ENCODE results near the gene FAM229A. TPM values are rescaled to one million over a fixed set of nuclear protein-coding genes. Genes with fewer than 3 reads are reported as not detected.
A peak's percentile ranks its signal among the peaks of the same experiment; 100 is the strongest.

Gene FAM229A
- total RNA-seq (0.77 and 0.99 TPM in 2 replicates), polyA plus RNA-seq (0.53 and 0.77 TPM in 2 replicates), polyA minus RNA-seq (ENCODE audit: low replicate concordance) (0.37 and 1.2 TPM in 2 replicates)
- polyA plus RNA-seq (2012), result 0.59 and 0.65 TPM in 2 replicates

GRCh38 chr1:32362474-32363313 lies at the start of gene FAM229A, which contains the start of gene TSSK3:
Gene FAM229A, minus strand, starts transcription at chr1:32362485. Its CDS starts 394 bp downstream, at chr1:32362091.
Gene TSSK3, plus strand, starts transcription at chr1:32362539. Its CDS starts 163 bp downstream, at chr1:32362702.
- no peaks in the 10 kb centered on the region for H3K9me3 ChIP-seq (ENCODE audit: control insufficient read depth, insufficient read depth, low read depth, low read length)
- H3K4me1 ChIP-seq (ENCODE audit: control insufficient read depth, extremely low read depth, insufficient read depth, low read length), result peaks cover 2% of the 10 kb centered on the region
- H2AFZ ChIP-seq (ENCODE audit: low read length), result no peak within 1 kb of the TSS
- no peaks in the 10 kb centered on the region for H4K20me1 ChIP-seq (ENCODE audit: control insufficient read depth, extremely low read depth, insufficient read depth, low read length)
- no peaks in the 10 kb centered on the region for H3K27me3 ChIP-seq (ENCODE audit: control insufficient read depth, insufficient read depth, low read length)
- H3K36me3 ChIP-seq (ENCODE audit: control insufficient read depth, insufficient read depth, low read length), result peaks cover 12% of the 10 kb centered on the region
- TF ChIP-seq CTCF (conservative IDR thresholded peaks at IDR 0.05 in 1 of 2, IDR thresholded peaks at IDR 0.05 in 1 of 2; ENCODE audit: low read depth in 1 of 2, low read length in 2 of 2) (no peak), EZH2 (IDR thresholded peaks at IDR 0.05; ENCODE audit: low read length, missing control alignments) (no peak)
- peak within 1 kb of the TSS; percentile 28 for H3K9ac ChIP-seq (ENCODE audit: insufficient read depth, low read length)
- no peak within 1 kb of the TSS for H3K27ac ChIP-seq (ENCODE audit: insufficient read depth, low read length)
- H3K79me2 ChIP-seq (ENCODE audit: control insufficient read depth, insufficient read depth, low read length), result no peaks in the 10 kb centered on the region
- peak within 1 kb of the TSS; percentile 70 for H3K4me2 ChIP-seq (ENCODE audit: extremely low read depth, insufficient read depth, low read length)
- peak within 1 kb of the TSS in 2 of 4 experiments; percentile 25 to 48 for H3K4me3 ChIP-seq (replicated peaks in 1 of 4; ENCODE audit: control extremely low read depth in 1 of 4, insufficient read depth in 1 of 4, low read depth in 3 of 4, low read length in 4 of 4)
- DNase-seq (ENCODE audit: low read depth in 2 of 2), result no peak

GRCh38 chr1:32411261-32411660 lies 49.0 kb upstream of the FAM229A start:
- Histone ChIP-seq H2AFZ (ENCODE audit: low read length) (no peak overlapping the region), H3K4me3 (replicated peaks in 1 of 4; ENCODE audit: control extremely low read depth in 1 of 4, insufficient read depth in 1 of 4, low read depth in 3 of 4, low read length in 4 of 4) (no peak overlapping the region), H3K27ac (ENCODE audit: insufficient read depth, low read length) (no peak overlapping the region), H3K27me3 (ENCODE audit: control insufficient read depth, insufficient read depth, low read length) (peaks cover 5% of the 10 kb centered on the region), H3K36me3 (ENCODE audit: control insufficient read depth, insufficient read depth, low read length) (no peaks in the 10 kb centered on the region), H4K20me1 (ENCODE audit: control insufficient read depth, extremely low read depth, insufficient read depth, low read length) (no peaks in the 10 kb centered on the region), H3K9me3 (ENCODE audit: control insufficient read depth, insufficient read depth, low read depth, low read length) (no peaks in the 10 kb centered on the region), H3K9ac (ENCODE audit: insufficient read depth, low read length) (no peak overlapping the region), H3K79me2 (ENCODE audit: control insufficient read depth, insufficient read depth, low read length) (no peaks in the 10 kb centered on the region), H3K4me2 (ENCODE audit: extremely low read depth, insufficient read depth, low read length) (no peak overlapping the region), H3K4me1 (ENCODE audit: control insufficient read depth, extremely low read depth, insufficient read depth, low read length) (no peaks in the 10 kb centered on the region)
- TF ChIP-seq CTCF (conservative IDR thresholded peaks at IDR 0.05 in 1 of 2, IDR thresholded peaks at IDR 0.05 in 1 of 2; ENCODE audit: low read depth in 1 of 2, low read length in 2 of 2), result no peak
- TF ChIP-seq EZH2 (IDR thresholded peaks at IDR 0.05; ENCODE audit: low read length, missing control alignments), result no peak
- DNase-seq (ENCODE audit: low read depth in 2 of 2), result no peak

GRCh38 chr1:32406629-32407111 lies 44.4 kb upstream of the FAM229A start:
- H3K27me3 ChIP-seq (ENCODE audit: control insufficient read depth, insufficient read depth, low read length), result peaks cover 5% of the 10 kb centered on the region

More at GRCh38 chr1:32406629-32407111, 44.4 kb upstream of the FAM229A start:
- H3K4me2 ChIP-seq (ENCODE audit: extremely low read depth, insufficient read depth, low read length), result no peak overlapping the region
- no peak overlapping the region for H3K9ac ChIP-seq (ENCODE audit: insufficient read depth, low read length)
- H3K4me1 ChIP-seq (ENCODE audit: control insufficient read depth, extremely low read depth, insufficient read depth, low read length), result no peaks in the 10 kb centered on the region
- TF ChIP-seq CTCF (conservative IDR thresholded peaks at IDR 0.05 in 1 of 2, IDR thresholded peaks at IDR 0.05 in 1 of 2; ENCODE audit: low read depth in 1 of 2, low read length in 2 of 2) (no peak), EZH2 (IDR thresholded peaks at IDR 0.05; ENCODE audit: low read length, missing control alignments) (no peak)
- H4K20me1 ChIP-seq (ENCODE audit: control insufficient read depth, extremely low read depth, insufficient read depth, low read length), result no peaks in the 10 kb centered on the region
- no peak overlapping the region for H2AFZ ChIP-seq (ENCODE audit: low read length)
- no peak overlapping the region for H3K27ac ChIP-seq (ENCODE audit: insufficient read depth, low read length)
- no peak overlapping the region for H3K4me3 ChIP-seq (replicated peaks in 1 of 4; ENCODE audit: control extremely low read depth in 1 of 4, insufficient read depth in 1 of 4, low read depth in 3 of 4, low read length in 4 of 4)
- no peak for DNase-seq (ENCODE audit: low read depth in 2 of 2)
- no peaks in the 10 kb centered on the region for H3K79me2 ChIP-seq (ENCODE audit: control insufficient read depth, insufficient read depth, low read length)
- no peaks in the 10 kb centered on the region for H3K9me3 ChIP-seq (ENCODE audit: control insufficient read depth, insufficient read depth, low read depth, low read length)
- H3K36me3 ChIP-seq (ENCODE audit: control insufficient read depth, insufficient read depth, low read length), result no peaks in the 10 kb centered on the region
